ENCODE measurements around the gene PTPRD.

DNA sequence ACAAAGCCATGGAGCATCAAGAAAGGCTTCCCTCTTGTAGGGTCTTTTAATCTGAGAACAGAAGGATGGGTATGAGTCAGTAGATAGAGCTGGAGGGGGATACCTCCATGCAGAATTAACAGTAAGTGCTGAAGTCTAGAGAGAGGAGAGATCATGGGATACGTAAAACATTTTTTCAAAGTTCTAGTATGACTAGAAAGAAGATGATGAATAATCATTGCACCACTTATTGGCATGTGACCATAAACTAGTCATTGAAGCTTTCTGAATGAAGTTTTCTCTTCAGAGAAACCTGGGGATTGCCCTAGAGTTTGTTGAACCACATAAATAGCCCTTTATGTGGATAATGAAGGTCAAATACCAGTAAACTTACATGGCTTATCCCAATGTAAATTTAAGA, 48.6 kb upstream of the PTPRD start:
- no peak for TF ChIP-seq POLR2A (IDR thresholded peaks at IDR 0.05; ENCODE audit: low read depth, low read length)
- TF ChIP-seq TAF1 (IDR thresholded peaks at IDR 0.05; ENCODE audit: borderline replicate concordance, low read depth, low read length): no peak
- TF ChIP-seq POLR2AphosphoS5 (IDR thresholded peaks at IDR 0.05; ENCODE audit: low read depth, low read length): no peak

Measured in GM12892 (cell line).